Endothelial cell of umbilical vein (primary cell): ENCODE measurements around the gene SLC35D2. TPM values are rescaled to one million over a fixed set of nuclear protein-coding genes. Genes with fewer than 3 reads are reported as not detected.

Experiments used
- BruUV-seq: library from RNA; stranded (reverse); fragments of 400-500 nt; replicated peaks from 2 replicates; lab custom pipeline; 2021; lab: Mats Ljungman, UMichigan
- CTCF ChIA-PET: fragments of 300-600, 350-600 bp; sonication (Branson Sonifier 250); formaldehyde crosslinking; loops from one replicate; lab custom pipeline; 2021; ENCODE audit warnings: antibody characterized with exemption, inconsistent platforms; lab: Charles Lee
- POLR2A ChIA-PET: fragments of 300-600, 350-600 bp; sonication (Branson Sonifier 250); formaldehyde crosslinking; loops from one replicate; lab custom pipeline; 2021; ENCODE audit warnings: antibody characterized with exemption, inconsistent platforms; lab: Charles Lee
- DNase-seq: peaks from one replicate; pipeline ENCODE4 v3.0.0-alpha.2; 2011; ENCODE audit warnings: low read depth, low spot score
- FAIRE-seq: peaks from 2 replicates; lab custom pipeline; 2011; peaks lifted over from hg19 to GRCh38; lab: Jason Lieb, UNC
- H2AFZ ChIP-seq: 2 replicates; pipeline ENCODE4 v1.6.0; 2012; ENCODE audit warnings: low read depth, low read length, control low read depth, inconsistent platforms
- H3K27ac ChIP-seq: 2 replicates; pipeline ENCODE4 v1.5.1; 2011; ENCODE audit warnings: low read depth, mild to moderate bottlenecking, control low read depth, low read length, moderate library complexity; ENCODE audit not compliant: insufficient read depth
- H3K27me3 ChIP-seq, 2 experiments: 2 replicates each; pipeline versions ENCODE4 v1.6.0 to v1.6.1; 2011; ENCODE audit warnings: low read length in 2 of 2, mixed read lengths in 1 of 2; ENCODE audit not compliant: control insufficient read depth in 2 of 2, insufficient read depth in 2 of 2
- H3K36me3 ChIP-seq, 2 experiments: 2 replicates in 1 of 2; 3 replicates in 1 of 2; pipeline ENCODE4 v1.5.1; 2011; ENCODE audit warnings: low read length in 2 of 2, mild to moderate bottlenecking in 1 of 2, moderate library complexity in 1 of 2; ENCODE audit not compliant: control insufficient read depth in 2 of 2, insufficient read depth in 2 of 2; ENCODE audit errors: extremely low read depth in 1 of 2
- H3K4me1 ChIP-seq: 3 replicates; pipeline ENCODE4 v1.5.1; 2011; ENCODE audit warnings: mild to moderate bottlenecking, low read length; ENCODE audit not compliant: control insufficient read depth, insufficient read depth; ENCODE audit errors: extremely low read depth
- H3K4me2 ChIP-seq: 2 replicates; pipeline ENCODE4 v1.6.1; 2011; ENCODE audit warnings: low read length, control low read depth, mixed read lengths; ENCODE audit not compliant: insufficient read depth
- H3K4me3 ChIP-seq, 3 experiments: fragments of 200-600 bp in 1 of 3; sonication (generic), shearing (Covaris generic) in 1 of 3; replicated peaks in 1 of 3; 2 replicates each; pipeline ENCODE4 v1.5.1; 2011 to 2016; ENCODE audit warnings: control low read depth in 3 of 3, low read length in 3 of 3, mild to moderate bottlenecking in 2 of 3, inconsistent platforms in 1 of 3, low read depth in 1 of 3, moderate library complexity in 1 of 3; ENCODE audit not compliant: insufficient read depth in 1 of 3
- H3K79me2 ChIP-seq: 2 replicates; pipeline ENCODE4 v1.6.0; 2012; ENCODE audit warnings: low read length, inconsistent platforms; ENCODE audit not compliant: control insufficient read depth, insufficient read depth
- H3K9ac ChIP-seq: replicated peaks from 2 replicates; pipeline ENCODE3; 2011; ENCODE audit warnings: low read length, control low read depth; ENCODE audit not compliant: insufficient read depth; ENCODE audit errors: extremely low read depth
- H3K9me1 ChIP-seq: replicated peaks from 3 replicates; pipeline ENCODE4 v1.6.0; 2011; ENCODE audit warnings: mild to moderate bottlenecking, low read length; ENCODE audit not compliant: control insufficient read depth, insufficient read depth; ENCODE audit errors: extremely low read depth
- H3K9me3 ChIP-seq: replicated peaks from 2 replicates; pipeline ENCODE4 v1.5.1; 2012; ENCODE audit warnings: low read length, inconsistent platforms; ENCODE audit not compliant: control insufficient read depth, insufficient read depth
- H4K20me1 ChIP-seq: replicated peaks from 2 replicates; pipeline ENCODE3; 2011; ENCODE audit warnings: mild to moderate bottlenecking, low read length; ENCODE audit not compliant: control insufficient read depth, insufficient read depth; ENCODE audit errors: extremely low read depth
- CTCF ChIP-seq, 2 donors: IDR thresholded peaks; 1 replicate in 1 of 2; 2 replicates in 1 of 2; pipeline ENCODE4 v1.5.1; 2011; ENCODE audit warnings: low read length in 2 of 2, mild to moderate bottlenecking in 2 of 2, moderate library complexity in 2 of 2, control low read depth in 1 of 2, inconsistent platforms in 1 of 2, low read depth in 1 of 2; ENCODE audit not compliant: insufficient read depth in 1 of 2; ENCODE audit errors: extremely low read depth in 1 of 2
- EZH2 ChIP-seq: IDR thresholded peaks from 2 replicates; pipeline ENCODE4 v1.6.1; 2012; ENCODE audit warnings: borderline replicate concordance, low read depth, mild to moderate bottlenecking, moderate library complexity, low read length, inconsistent platforms; ENCODE audit not compliant: severe bottlenecking
- FOS ChIP-seq: IDR thresholded peaks from 2 replicates; pipeline ENCODE4 v1.6.1; 2011; ENCODE audit warnings: mild to moderate bottlenecking, low read length, moderate library complexity, borderline replicate concordance; ENCODE audit not compliant: insufficient read depth
- GATA2 ChIP-seq: IDR thresholded peaks from 2 replicates; pipeline ENCODE4 v1.7.0; 2011; ENCODE audit warnings: low read depth, mild to moderate bottlenecking, moderate library complexity, mixed read lengths, low read length; ENCODE audit not compliant: insufficient read length, insufficient read depth
- JUN ChIP-seq: IDR thresholded peaks from 2 replicates; pipeline ENCODE4 v1.6.1; 2011; ENCODE audit warnings: borderline replicate concordance, low read depth; ENCODE audit not compliant: insufficient read length, insufficient read depth
- MAX ChIP-seq: IDR thresholded peaks from 2 replicates; pipeline ENCODE4 v1.6.1; 2011; ENCODE audit not compliant: insufficient read depth, insufficient read length
- POLR2AphosphoS5 ChIP-seq: IDR thresholded peaks from 2 replicates; pipeline ENCODE4 v1.6.1; 2012; ENCODE audit warnings: low read depth, mild to moderate bottlenecking, control low read depth, low read length, moderate library complexity; ENCODE audit not compliant: insufficient read depth
- dilution Hi-C: fragments of 300-500 bp; cut with MboI; formaldehyde crosslinking; loops from one replicate; pipeline ENCODE4 v1.15.0; 2019; ENCODE audit warnings: low sequenced_read_pairs; ENCODE audit not compliant: extremely low pct_ligation_motif_present
- intact Hi-C: fragments of 100-400 bp; cut with micrococcal nuclease; formaldehyde crosslinking; loops from one replicate; pipeline ENCODE4 v1.10.0; 2022
- polyA plus RNA-seq, 4 experiments: library from polyadenylated mRNA; depleted of rRNA in 3 of 4; stranded (reverse) in 3 of 4; unstranded in 1 of 4; fragments of >200 nt; gene quantifications; 2 replicates each; pipeline versions ENCODE4 v1.2.1 to v1.2.3, GENCODE V29; 2011 to 2012; ENCODE audit warnings: missing spikeins in 1 of 4
- total RNA-seq: library from RNA; stranded (reverse); gene quantifications from 2 replicates; pipeline ENCODE4 v1.2.3, GENCODE V29; 2021

SLC35D2 gene
- total and polyA plus RNA-seq, 2 donors (not counting 3 experiments of a cell fraction or from before 2014, with no cell fraction given), result 21.1 to 29.9 TPM

- no peak for FAIRE-seq
- Histone ChIP-seq H3K9me1 (no peaks in the 10 kb centered on the region), H4K20me1 (no peaks in the 10 kb centered on the region), H3K9ac (no peak overlapping the region), H3K79me2 (no peaks in the 10 kb centered on the region), H3K36me3 (no peaks in the 10 kb centered on the region), H3K27ac (no peak overlapping the region), H3K27me3 (peaks cover 0 to 2% of the 10 kb centered on the region in 2 experiments), H2AFZ (no peak overlapping the region), H3K4me2 (no peak overlapping the region), H3K9me3 (no peaks in the 10 kb centered on the region), H3K4me3 (no peak overlapping the region), H3K4me1 (no peaks in the 10 kb centered on the region)
- DNase-seq, result no peak
- CTCF ChIA-PET, result interaction anchor here (1.6 kb wide), 1 partner anchor 72 kb away, joined by 4 read pairs; no protein-coding TSS in a partner anchor
- dilution Hi-C loops, result no loop called here
- intact Hi-C loops, result no loop called here
- TF ChIP-seq CTCF (IDR thresholded peaks at IDR 0.05; ENCODE audit: extremely low read depth in 1 of 2, insufficient read depth in 1 of 2, low read depth in 1 of 2, low read length in 2 of 2), result no peak
- no peak for TF ChIP-seq POLR2AphosphoS5
- no peak for TF ChIP-seq MAX
- no peak for TF ChIP-seq GATA2
- no peak for TF ChIP-seq JUN
- no peak for TF ChIP-seq FOS
- TF ChIP-seq EZH2, result no peak
- POLR2A ChIA-PET, result no interaction called here
- BruUV-seq, result no TSS peak
Observed at GRCh38 chr9:96304230-96304629, 79.3 kb downstream of the SLC35D2 start.
